H1 (cell line): ENCODE data around the gene ADAMTS17. TPM values are rescaled to one million over a fixed set of nuclear protein-coding genes. Genes with fewer than 3 reads are reported as not detected.

ENCODE experiments used
- CTCF ChIA-PET: fragments of 300-600 bp; sonication (Branson Sonifier 250); formaldehyde crosslinking; loops from one replicate; lab custom pipeline; 2021; ENCODE audit not compliant: partially characterized antibody; lab: Charles Lee
- POLR2A ChIA-PET: fragments of 300-600 bp; sonication (Branson Sonifier 250); formaldehyde crosslinking; loops from one replicate; lab custom pipeline; 2021; ENCODE audit warnings: inconsistent platforms; ENCODE audit not compliant: partially characterized antibody; lab: Charles Lee
- DNase-seq, 2 experiments: peaks; one replicate each; pipeline versions ENCODE4 v3.0.0 to v3.0.0-alpha.2; 2010 to 2022; ENCODE audit warnings: low spot score in 2 of 2, low read depth in 1 of 2, mixed read lengths in 1 of 2
- FAIRE-seq: peaks from 2 replicates; lab custom pipeline; 2011; peaks lifted over from hg19 to GRCh38; lab: Jason Lieb, UNC
- H2AFZ ChIP-seq: 2 replicates; pipeline ENCODE4 v1.8.1; 2012; ENCODE audit warnings: low read length, inconsistent platforms
- H2AK5ac ChIP-seq: 2 replicates; pipeline ENCODE4 v1.6.1; 2013; ENCODE audit warnings: low read depth, low read length
- H2BK120ac ChIP-seq: replicated peaks from 2 replicates; pipeline ENCODE3; 2013; ENCODE audit warnings: low read depth, low read length, inconsistent platforms
- H2BK12ac ChIP-seq: 2 replicates; pipeline ENCODE4 v1.6.1; 2013; ENCODE audit warnings: low read depth, low read length
- H2BK15ac ChIP-seq: 2 replicates; pipeline ENCODE4 v1.6.1; 2013; ENCODE audit warnings: low read length
- H2BK20ac ChIP-seq: 2 replicates; pipeline ENCODE4 v1.6.1; 2013; ENCODE audit warnings: low read length
- H2BK5ac ChIP-seq: 2 replicates; pipeline ENCODE4 v1.6.1; 2013; ENCODE audit warnings: low read depth, low read length
- H3K14ac ChIP-seq: 2 replicates; pipeline ENCODE4 v1.6.1; 2013; ENCODE audit warnings: inconsistent platforms; ENCODE audit not compliant: insufficient read length
- H3K18ac ChIP-seq: 2 replicates; pipeline ENCODE4 v1.6.1; 2013; ENCODE audit warnings: low read length; ENCODE audit errors: extremely low read depth
- H3K23ac ChIP-seq: 2 replicates; pipeline ENCODE4 v1.6.1; 2013; ENCODE audit warnings: inconsistent platforms; ENCODE audit not compliant: insufficient read length
- H3K23me2 ChIP-seq: 2 replicates; pipeline ENCODE4 v1.6.1; 2013; ENCODE audit warnings: low read depth, low read length
- H3K27ac ChIP-seq: 2 replicates; pipeline ENCODE4 v1.6.1; 2011; ENCODE audit warnings: low read depth, low read length, inconsistent platforms
- H3K27me3 ChIP-seq, 4 experiments: replicated peaks in 1 of 4; 1 replicate in 1 of 4; 2 replicates in 3 of 4; pipeline versions ENCODE4 v1.6.1 to v1.8.1; 2011 to 2013; ENCODE audit warnings: low read length in 3 of 4, mild to moderate bottlenecking in 3 of 4, inconsistent platforms in 2 of 4, mixed read lengths in 2 of 4, moderate library complexity in 1 of 4; ENCODE audit not compliant: control insufficient read depth in 3 of 4, insufficient read depth in 3 of 4; ENCODE audit errors: extremely low read depth in 1 of 4
- H3K36me3 ChIP-seq, 4 experiments: 2 replicates each; pipeline versions ENCODE4 v1.6.1 to v1.8.1; 2011 to 2013; ENCODE audit warnings: mild to moderate bottlenecking in 4 of 4, low read length in 3 of 4, moderate library complexity in 2 of 4, control low read depth in 1 of 4, inconsistent platforms in 1 of 4; ENCODE audit not compliant: insufficient read depth in 4 of 4, control insufficient read depth in 2 of 4
- H3K4ac ChIP-seq: replicated peaks from 2 replicates; pipeline ENCODE3; 2013; ENCODE audit warnings: low read length, low read depth, mixed read lengths, inconsistent platforms; ENCODE audit not compliant: insufficient read length
- H3K4me1 ChIP-seq, 4 experiments: replicated peaks in 1 of 4; 1 replicate in 1 of 4; 2 replicates in 3 of 4; pipeline versions ENCODE4 v1.6.1 to v1.8.1; 2011 to 2013; ENCODE audit warnings: low read length in 3 of 4, inconsistent platforms in 2 of 4, mixed read lengths in 1 of 4; ENCODE audit not compliant: insufficient read depth in 4 of 4, control insufficient read depth in 3 of 4
- H3K4me2 ChIP-seq, 2 experiments: 2 replicates each; pipeline versions ENCODE4 v1.6.1 to v1.8.1; 2011 to 2013; ENCODE audit warnings: low read depth in 2 of 2, low read length in 2 of 2, control low read depth in 1 of 2, inconsistent platforms in 1 of 2, mild to moderate bottlenecking in 1 of 2; ENCODE audit not compliant: insufficient read depth in 1 of 2
- H3K4me3 ChIP-seq, 4 experiments: fragments of 200-600, 300-600 bp in 1 of 4; sonication (generic), shearing (Covaris generic), sonication (Bioruptor Twin) in 1 of 4; 2 replicates each; pipeline versions ENCODE4 v1.5.1 to v1.8.1; 2011 to 2016; ENCODE audit warnings: low read length in 4 of 4, low read depth in 3 of 4, control low read depth in 2 of 4, inconsistent platforms in 2 of 4, mild to moderate bottlenecking in 2 of 4, mixed read lengths in 1 of 4, moderate library complexity in 1 of 4; ENCODE audit not compliant: insufficient read depth in 2 of 4; ENCODE audit errors: extremely low read depth in 1 of 4
- H3K56ac ChIP-seq: replicated peaks from 2 replicates; pipeline ENCODE3; 2013; ENCODE audit warnings: low read depth, mild to moderate bottlenecking, mixed read lengths, low read length, inconsistent platforms; ENCODE audit not compliant: insufficient read length
- H3K79me1 ChIP-seq: 2 replicates; pipeline ENCODE4 v1.6.1; 2013; ENCODE audit warnings: low read depth, low read length, control low read depth
- H3K79me2 ChIP-seq, 2 experiments: 2 replicates each; pipeline versions ENCODE4 v1.6.1 to v1.8.1; 2012 to 2013; ENCODE audit warnings: low read length in 2 of 2, mild to moderate bottlenecking in 2 of 2, inconsistent platforms in 1 of 2; ENCODE audit not compliant: insufficient read depth in 2 of 2, control insufficient read depth in 1 of 2
- H3K9ac ChIP-seq, 4 experiments: replicated peaks in 1 of 4; 1 replicate in 1 of 4; 2 replicates in 3 of 4; pipeline versions ENCODE4 v1.6.1 to v1.8.1; 2011 to 2013; ENCODE audit warnings: low read depth in 3 of 4, low read length in 3 of 4, control low read depth in 2 of 4, mild to moderate bottlenecking in 2 of 4, moderate library complexity in 2 of 4, inconsistent platforms in 1 of 4; ENCODE audit errors: extremely low read depth in 1 of 4
- H3K9me3 ChIP-seq, 2 experiments: 2 replicates each; pipeline versions ENCODE4 v1.6.1 to v1.8.1; 2012 to 2013; ENCODE audit warnings: mild to moderate bottlenecking in 2 of 2, moderate library complexity in 2 of 2, control low read depth in 1 of 2, inconsistent platforms in 1 of 2, low read depth in 1 of 2, low read length in 1 of 2, mixed read lengths in 1 of 2; ENCODE audit not compliant: insufficient read depth in 2 of 2
- H4K20me1 ChIP-seq, 2 experiments: replicated peaks in 1 of 2; 2 replicates each; pipeline versions ENCODE3 to v1.8.1; 2011 to 2013; ENCODE audit warnings: inconsistent platforms in 2 of 2, low read length in 2 of 2, mild to moderate bottlenecking in 1 of 2; ENCODE audit not compliant: insufficient read depth in 2 of 2, control insufficient read depth in 1 of 2
- H4K5ac ChIP-seq: 2 replicates; pipeline ENCODE4 v1.6.1; 2013; ENCODE audit warnings: low read length, low read depth, mixed read lengths, inconsistent platforms; ENCODE audit not compliant: insufficient read length
- H4K8ac ChIP-seq: 2 replicates; pipeline ENCODE4 v1.8.0; 2013; ENCODE audit warnings: mild to moderate bottlenecking, moderate library complexity, low read length, inconsistent platforms; ENCODE audit not compliant: insufficient read depth; ENCODE audit errors: extremely low read depth
- H4K91ac ChIP-seq: replicated peaks from 2 replicates; pipeline ENCODE3; 2013; ENCODE audit warnings: low read length, mixed read lengths, inconsistent platforms; ENCODE audit not compliant: insufficient read length
- CTBP2 ChIP-seq: IDR thresholded peaks from 2 replicates; pipeline ENCODE4 v1.7.0; 2011; ENCODE audit warnings: borderline replicate concordance, mild to moderate bottlenecking, moderate library complexity, mixed read lengths, low read length; ENCODE audit not compliant: insufficient read depth, insufficient read length
- E2F6 ChIP-seq: IDR thresholded peaks from 2 replicates; pipeline ENCODE4 v1.6.1; 2012; ENCODE audit warnings: inconsistent platforms
- EGR1 ChIP-seq: IDR thresholded peaks from 2 replicates; pipeline ENCODE4 v1.6.1; 2011; ENCODE audit warnings: low read depth, low read length, borderline replicate concordance
- FOSL1 ChIP-seq: IDR thresholded peaks from 2 replicates; pipeline ENCODE4 v1.6.1; 2011; ENCODE audit warnings: mild to moderate bottlenecking, low read depth, low read length, moderate library complexity; ENCODE audit not compliant: insufficient read depth
- HDAC6 ChIP-seq: IDR thresholded peaks from one replicate; pipeline ENCODE4 v1.7.1; 2012; ENCODE audit warnings: low read depth, mild to moderate bottlenecking, inconsistent platforms, low read length, moderate library complexity
- KDM1A ChIP-seq: fragments of 200-600, 300-600 bp; sonication (generic); IDR thresholded peaks from 2 replicates; pipeline ENCODE4 v1.7.1; 2016; ENCODE audit warnings: mild to moderate bottlenecking, low read length, borderline replicate concordance
- KDM5A ChIP-seq: fragments of 200-600 bp; IDR thresholded peaks from 2 replicates; pipeline ENCODE4 v1.7.1; 2012; ENCODE audit warnings: mild to moderate bottlenecking, low read length, inconsistent platforms, mixed read lengths
- MAFK ChIP-seq: IDR thresholded peaks from 2 replicates; pipeline ENCODE4 v1.6.1; 2012; ENCODE audit warnings: low read depth, mild to moderate bottlenecking, improper control_type of control experiment, low read length
- NANOG ChIP-seq: IDR thresholded peaks from 2 replicates; pipeline ENCODE4 v1.6.1; 2011; ENCODE audit warnings: low read length, low read depth, mild to moderate bottlenecking, inconsistent platforms; ENCODE audit not compliant: insufficient read depth, poor library complexity, severe bottlenecking
- RBBP5 ChIP-seq: IDR thresholded peaks from 2 replicates; pipeline ENCODE4 v1.7.1; 2012; ENCODE audit warnings: low read depth, mild to moderate bottlenecking, inconsistent platforms, low read length, moderate library complexity, borderline replicate concordance
- SP1 ChIP-seq: IDR thresholded peaks from 2 replicates; pipeline ENCODE4 v1.6.1; 2011; ENCODE audit warnings: low read depth, low read length
- SP2 ChIP-seq: IDR thresholded peaks from 2 replicates; pipeline ENCODE4 v1.6.1; 2012; ENCODE audit warnings: mild to moderate bottlenecking, low read length, inconsistent platforms
- TAF1 ChIP-seq: IDR thresholded peaks from 2 replicates; pipeline ENCODE4 v1.6.1; 2011; ENCODE audit warnings: mild to moderate bottlenecking, low read depth, low read length
- TAF7 ChIP-seq: optimal IDR thresholded peaks from 2 replicates; pipeline ENCODE3; 2011; ENCODE audit warnings: low read depth, mild to moderate bottlenecking, inconsistent platforms, low read length, moderate library complexity, borderline replicate concordance
- ZNF274 ChIP-seq: IDR thresholded peaks from 2 replicates; pipeline ENCODE4 v1.7.0; 2012; ENCODE audit warnings: low read length, borderline replicate concordance; ENCODE audit errors: extremely low read depth
- WGBS, 2 experiments: shearing (Covaris generic) in 1 of 2; methylation state at CpG; one replicate each; pipeline versions ENCODE4 v1.1.6 to v1.1.7; 2013 to 2015; ENCODE audit warnings: low lambda C conversion rate in 2 of 2, mixed read lengths in 2 of 2, inconsistent platforms in 1 of 2, low coverage in 1 of 2, missing lambda C conversion rate in 1 of 2; ENCODE audit not compliant: insufficient replicate concordance in 2 of 2, insufficient coverage in 1 of 2, insufficient read length in 1 of 2; ENCODE audit errors: extremely low coverage in 1 of 2, missing lambda C conversion rate in 1 of 2; 5-methylcytosine and 5-hydroxymethylcytosine counted together
- polyA plus RNA-seq, 7 experiments: library from polyadenylated mRNA; depleted of rRNA in 3 of 7; stranded (reverse) in 5 of 7; unstranded in 2 of 7; fragments of >200 nt in 5 of 7; fragments of 200-250 nt in 2 of 7; gene quantifications; 1 replicate in 5 of 7; 2 replicates in 1 of 7; 4 replicates in 1 of 7; pipeline versions ENCODE4 v1.2.1 to v1.2.3, GENCODE V29; 2011 to 2013; ENCODE audit warnings: missing spikeins in 2 of 7, mixed read lengths in 2 of 7
- total RNA-seq: library from RNA; stranded (reverse); fragmentation: NEBNext Ultra II Directional; extraction: Animal tissue kit (Norgen Biotek cat#: 25700); gene quantifications from 2 replicates; pipeline ENCODE4 v1.2.1, GENCODE V29; 2021

ADAMTS17 gene
- total and polyA plus RNA-seq, 2 of the 8 experiments (the other 6 are each of a cell fraction or from before 2014, with no cell fraction given): 0.51 to 1.7 TPM

GRCh38 chr15:100266166-100266565 is 75.6 kb downstream of the ADAMTS17 start:
- no peak overlapping the region for H2BK15ac ChIP-seq
- no peaks in the 10 kb centered on the region for H3K36me3 ChIP-seq
- H3K79me2 ChIP-seq: no peaks in the 10 kb centered on the region
- H2AK5ac ChIP-seq: no peak overlapping the region
- no peak overlapping the region for H4K8ac ChIP-seq
- H2AFZ ChIP-seq: no peak overlapping the region
- no peak overlapping the region for H3K4ac ChIP-seq
- H2BK20ac ChIP-seq: no peak overlapping the region
- H2BK120ac ChIP-seq: no peak overlapping the region
- H4K20me1 ChIP-seq: no peaks in the 10 kb centered on the region
- no peaks in the 10 kb centered on the region for H3K23me2 ChIP-seq
- H3K79me1 ChIP-seq: no peaks in the 10 kb centered on the region; the same call in 1 of the 2 replicates
- H3K56ac ChIP-seq: no peak overlapping the region
- no peak overlapping the region for H3K9ac ChIP-seq
- 70% methylated on average over 9 of the region's 10 CpGs; no CpG with 5 or more reads in 1 of the 2 experiments for WGBS, 2 experiments
- no peak overlapping the region for H3K4me3 ChIP-seq
- ChIA-PET POLR2A (no interaction called here), CTCF (no interaction called here)
- H3K18ac ChIP-seq: no peak overlapping the region
- FAIRE-seq (no peak), DNase-seq (no peak)
- H3K4me1 ChIP-seq: no peaks in the 10 kb centered on the region
- no peak overlapping the region for H3K14ac ChIP-seq
- H3K23ac ChIP-seq: no peak overlapping the region
- H3K9me3 ChIP-seq: no peaks in the 10 kb centered on the region; a peak in 1 of 4 replicates
- no peak overlapping the region for H2BK5ac ChIP-seq
- no peak overlapping the region for H3K27ac ChIP-seq
- H3K27me3 ChIP-seq: no peaks in the 10 kb centered on the region
- no peak overlapping the region for H2BK12ac ChIP-seq
- H4K5ac ChIP-seq: no peak overlapping the region
- H4K91ac ChIP-seq: no peak overlapping the region
- no peak overlapping the region for H3K4me2 ChIP-seq
- TF ChIP-seq CTBP2 (no peak), SP2 (no peak), TAF1 (no peak), HDAC6 (no peak), SP1 (no peak), MAFK (no peak), RBBP5 (no peak), E2F6 (no peak), KDM5A (no peak), EGR1 (no peak), NANOG (no peak), TAF7 (no peak), KDM1A (no peak), ZNF274 (no peak), FOSL1 (no peak)
